Panc1 (cell line): Measurements from ENCODE around the gene HLTF. TPM values are rescaled to one million over a fixed set of nuclear protein-coding genes. Genes with fewer than 3 reads are reported as not detected.
A peak's percentile ranks its signal among the peaks of the same experiment; 100 is the strongest.

ENCODE experiments used
- ATAC-seq: fragments of 200-7000 bp; cut with Tn5 transposase; 2 replicates; pipeline ENCODE4 v1.9.1; 2020; ENCODE audit warnings: mild to moderate bottlenecking, moderate library complexity
- BruUV-seq: library from RNA; stranded (reverse); fragments of 400-500 nt; replicated peaks from 2 replicates; lab custom pipeline; 2021; lab: Mats Ljungman, UMichigan
- CTCF ChIA-PET: fragments of 300-600 bp; sonication (Branson Sonifier 250); formaldehyde crosslinking; loops from one replicate; lab custom pipeline; 2022; ENCODE audit warnings: antibody characterized with exemption; lab: Charles Lee
- POLR2A ChIA-PET: fragments of 300-600 bp; sonication (Branson Sonifier 250); formaldehyde crosslinking; loops from one replicate; lab custom pipeline; 2022; ENCODE audit warnings: antibody characterized with exemption; lab: Charles Lee
- DNase-seq: peaks from one replicate; pipeline ENCODE4 v3.0.0-alpha.2; 2010; ENCODE audit warnings: low read depth, low spot score
- H3K27ac ChIP-seq: 2 replicates; pipeline ENCODE4 v1.5.1; 2011; ENCODE audit warnings: mild to moderate bottlenecking, low read length, inconsistent platforms
- H3K27me3 ChIP-seq: fragments of 200-500 bp; sonication (Bioruptor generic); 2 replicates; pipeline ENCODE4 v1.6.0; 2014; ENCODE audit warnings: low read length, inconsistent platforms; ENCODE audit not compliant: control insufficient read depth, insufficient read depth
- H3K36me3 ChIP-seq: fragments of 200-500 bp; sonication (Bioruptor generic); 2 replicates; pipeline ENCODE4 v1.5.1; 2014; ENCODE audit warnings: inconsistent platforms, mild to moderate bottlenecking, low read length, moderate library complexity; ENCODE audit not compliant: control insufficient read depth, insufficient read depth
- H3K4me1 ChIP-seq: 2 replicates; pipeline ENCODE4 v1.5.1; 2011; ENCODE audit warnings: inconsistent platforms, mild to moderate bottlenecking, low read length, moderate library complexity; ENCODE audit not compliant: control insufficient read depth, insufficient read depth
- H3K4me3 ChIP-seq, 2 experiments: 2 replicates each; pipeline ENCODE4 v1.5.1; 2011 to 2012; ENCODE audit warnings: low read depth in 2 of 2, low read length in 2 of 2, mild to moderate bottlenecking in 2 of 2, inconsistent platforms in 1 of 2, moderate library complexity in 1 of 2
- H3K9me3 ChIP-seq: fragments of 200-500 bp; sonication (Bioruptor generic); 2 replicates; pipeline ENCODE4 v1.5.1; 2014; ENCODE audit warnings: low read depth, mild to moderate bottlenecking, inconsistent platforms, low read length, moderate library complexity; ENCODE audit not compliant: control insufficient read depth, insufficient read depth
- POLR2AphosphoS5 ChIP-seq: IDR thresholded peaks from 2 replicates; pipeline ENCODE4 v1.6.1; 2012; ENCODE audit warnings: mild to moderate bottlenecking, low read depth, low read length, moderate library complexity
- SIN3A ChIP-seq: IDR thresholded peaks from 2 replicates; pipeline ENCODE4 v1.6.1; 2012; ENCODE audit warnings: low read depth, mild to moderate bottlenecking, low read length, moderate library complexity, borderline replicate concordance; ENCODE audit not compliant: insufficient read depth
- TCF7L2 ChIP-seq: IDR thresholded peaks from 2 replicates; pipeline ENCODE4 v1.6.1; 2011; ENCODE audit warnings: mild to moderate bottlenecking, low read depth, low read length, inconsistent platforms
- in situ Hi-C: cut with HindIII; loops from 2 replicates; pipeline ENCODE4 v1.10.0; 2016; ENCODE audit warnings: low sequenced_read_pairs, low pct_unique_long_range_greater_than_20kb
- intact Hi-C: fragments of 100-400 bp; cut with micrococcal nuclease; formaldehyde crosslinking; loops from one replicate; pipeline ENCODE4 v1.10.0; 2022; ENCODE audit not compliant: unreplicated experiment
- total RNA-seq: library from RNA; stranded (reverse); gene quantifications from one replicate; pipeline ENCODE4 v1.2.1, GENCODE V29; 2021; ENCODE audit not compliant: unreplicated experiment
- TF ChIP-seq, protein P1 (sequence below), 2 experiments: IDR thresholded peaks; 2 replicates each; pipeline ENCODE4 v1.6.1; 2011 to 2012; ENCODE audit warnings: low read depth in 2 of 2, control low read depth in 1 of 2, low read length in 1 of 2, mild to moderate bottlenecking in 1 of 2, moderate library complexity in 1 of 2; ENCODE audit not compliant: insufficient read depth in 1 of 2
- TF ChIP-seq, protein P2 (sequence below): fragments of 450-650 bp; IDR thresholded peaks from 2 replicates; pipeline ENCODE4 v1.5.1; 2017; ENCODE audit warnings: mild to moderate bottlenecking

HLTF gene
- total RNA-seq, 1 experiment from 2014 or later = 106 TPM

GRCh38 chr3:149016669-149017541 is 69.4 kb downstream of the HLTF start:
- no peaks in the 10 kb centered on the region for H3K4me1 ChIP-seq
- ChIA-PET POLR2A (no interaction called here), CTCF (no interaction called here)
- DNase-seq (peak; percentile 13), ATAC-seq (peak; percentile 25; the same call in 1 of the 2 replicates)
- intact Hi-C loops = no loop called here
- H3K27me3 ChIP-seq = no peaks in the 10 kb centered on the region
- peaks cover 9% of the 10 kb centered on the region for H3K36me3 ChIP-seq
- H3K9me3 ChIP-seq = no peaks in the 10 kb centered on the region
- no TSS peak for BruUV-seq
- no peak overlapping the region for H3K4me3 ChIP-seq
- TF ChIP-seq, protein P1, sequence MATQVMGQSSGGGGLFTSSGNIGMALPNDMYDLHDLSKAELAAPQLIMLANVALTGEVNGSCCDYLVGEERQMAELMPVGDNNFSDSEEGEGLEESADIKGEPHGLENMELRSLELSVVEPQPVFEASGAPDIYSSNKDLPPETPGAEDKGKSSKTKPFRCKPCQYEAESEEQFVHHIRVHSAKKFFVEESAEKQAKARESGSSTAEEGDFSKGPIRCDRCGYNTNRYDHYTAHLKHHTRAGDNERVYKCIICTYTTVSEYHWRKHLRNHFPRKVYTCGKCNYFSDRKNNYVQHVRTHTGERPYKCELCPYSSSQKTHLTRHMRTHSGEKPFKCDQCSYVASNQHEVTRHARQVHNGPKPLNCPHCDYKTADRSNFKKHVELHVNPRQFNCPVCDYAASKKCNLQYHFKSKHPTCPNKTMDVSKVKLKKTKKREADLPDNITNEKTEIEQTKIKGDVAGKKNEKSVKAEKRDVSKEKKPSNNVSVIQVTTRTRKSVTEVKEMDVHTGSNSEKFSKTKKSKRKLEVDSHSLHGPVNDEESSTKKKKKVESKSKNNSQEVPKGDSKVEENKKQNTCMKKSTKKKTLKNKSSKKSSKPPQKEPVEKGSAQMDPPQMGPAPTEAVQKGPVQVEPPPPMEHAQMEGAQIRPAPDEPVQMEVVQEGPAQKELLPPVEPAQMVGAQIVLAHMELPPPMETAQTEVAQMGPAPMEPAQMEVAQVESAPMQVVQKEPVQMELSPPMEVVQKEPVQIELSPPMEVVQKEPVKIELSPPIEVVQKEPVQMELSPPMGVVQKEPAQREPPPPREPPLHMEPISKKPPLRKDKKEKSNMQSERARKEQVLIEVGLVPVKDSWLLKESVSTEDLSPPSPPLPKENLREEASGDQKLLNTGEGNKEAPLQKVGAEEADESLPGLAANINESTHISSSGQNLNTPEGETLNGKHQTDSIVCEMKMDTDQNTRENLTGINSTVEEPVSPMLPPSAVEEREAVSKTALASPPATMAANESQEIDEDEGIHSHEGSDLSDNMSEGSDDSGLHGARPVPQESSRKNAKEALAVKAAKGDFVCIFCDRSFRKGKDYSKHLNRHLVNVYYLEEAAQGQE (IDR thresholded peaks at IDR 0.05; ENCODE audit: insufficient read depth in 1 of 2, low read depth in 2 of 2, low read length in 1 of 2) = no peak
- TF ChIP-seq SIN3A = no peak
- TF ChIP-seq, protein P2, sequence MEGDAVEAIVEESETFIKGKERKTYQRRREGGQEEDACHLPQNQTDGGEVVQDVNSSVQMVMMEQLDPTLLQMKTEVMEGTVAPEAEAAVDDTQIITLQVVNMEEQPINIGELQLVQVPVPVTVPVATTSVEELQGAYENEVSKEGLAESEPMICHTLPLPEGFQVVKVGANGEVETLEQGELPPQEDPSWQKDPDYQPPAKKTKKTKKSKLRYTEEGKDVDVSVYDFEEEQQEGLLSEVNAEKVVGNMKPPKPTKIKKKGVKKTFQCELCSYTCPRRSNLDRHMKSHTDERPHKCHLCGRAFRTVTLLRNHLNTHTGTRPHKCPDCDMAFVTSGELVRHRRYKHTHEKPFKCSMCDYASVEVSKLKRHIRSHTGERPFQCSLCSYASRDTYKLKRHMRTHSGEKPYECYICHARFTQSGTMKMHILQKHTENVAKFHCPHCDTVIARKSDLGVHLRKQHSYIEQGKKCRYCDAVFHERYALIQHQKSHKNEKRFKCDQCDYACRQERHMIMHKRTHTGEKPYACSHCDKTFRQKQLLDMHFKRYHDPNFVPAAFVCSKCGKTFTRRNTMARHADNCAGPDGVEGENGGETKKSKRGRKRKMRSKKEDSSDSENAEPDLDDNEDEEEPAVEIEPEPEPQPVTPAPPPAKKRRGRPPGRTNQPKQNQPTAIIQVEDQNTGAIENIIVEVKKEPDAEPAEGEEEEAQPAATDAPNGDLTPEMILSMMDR = no peak
- no peak for TF ChIP-seq POLR2AphosphoS5
- TF ChIP-seq TCF7L2 = no peak
- no peak overlapping the region for H3K27ac ChIP-seq
- in situ Hi-C loops = no loop called here

DNA sequence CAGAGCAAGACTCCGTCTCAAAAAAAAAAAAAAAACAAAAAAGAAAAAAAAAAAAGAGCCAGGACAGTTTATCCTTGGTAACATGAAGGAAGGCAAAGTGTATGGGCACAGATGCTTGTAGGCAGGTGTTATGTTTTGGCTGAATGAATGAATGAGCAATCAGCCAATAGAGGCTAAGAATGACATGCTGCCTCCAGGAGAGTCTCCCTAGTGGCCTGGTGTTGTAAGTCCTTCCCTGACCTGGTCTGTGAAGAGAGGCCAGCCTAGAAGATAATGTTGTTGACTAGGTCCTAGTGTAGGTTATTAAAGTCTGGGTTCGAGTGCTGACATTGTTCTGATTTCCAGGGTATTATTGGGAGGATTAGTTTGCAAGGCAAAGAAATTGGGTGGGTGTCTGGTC is 70.1 kb downstream of the HLTF start:
- DNase-seq (no peak), ATAC-seq (0 out of 2 replicates have a peak, but pooled peaks have one; percentile 50)
- ChIA-PET POLR2A (no interaction called here), CTCF (no interaction called here)
- Histone ChIP-seq H3K36me3 (peaks cover 4% of the 10 kb centered on the region; the same call in 1 of the 2 replicates), H3K27me3 (no peaks in the 10 kb centered on the region), H3K27ac (no peak overlapping the region), H3K4me1 (no peaks in the 10 kb centered on the region), H3K9me3 (no peaks in the 10 kb centered on the region), H3K4me3 (no peak overlapping the region)
- TF ChIP-seq, protein P1 (IDR thresholded peaks at IDR 0.05; ENCODE audit: insufficient read depth in 1 of 2, low read depth in 2 of 2, low read length in 1 of 2) = no peak
- TF ChIP-seq TCF7L2 (no peak), POLR2AphosphoS5 (no peak), SIN3A (no peak)
- TF ChIP-seq, protein P2 = no peak
- intact Hi-C loops (no loop called here), in situ Hi-C loops (no loop called here)
- no TSS peak for BruUV-seq
